GM21367 (cell line): ENCODE results near the gene PODXL2.
A peak's percentile ranks its signal among the peaks of the same experiment; 100 is the strongest.
"Not testable (repeated sequence)": the region's sequence is repeated elsewhere in the genome, so short reads cannot be mapped to it uniquely, and the experiment has no call there.

Experiments used
- ATAC-seq: cut with Tn5 transposase; IDR thresholded peaks from one replicate; pipeline ENCODE4 v1.9.1; 2021; ENCODE audit not compliant: unreplicated experiment

The PODXL2 gene

DNA sequence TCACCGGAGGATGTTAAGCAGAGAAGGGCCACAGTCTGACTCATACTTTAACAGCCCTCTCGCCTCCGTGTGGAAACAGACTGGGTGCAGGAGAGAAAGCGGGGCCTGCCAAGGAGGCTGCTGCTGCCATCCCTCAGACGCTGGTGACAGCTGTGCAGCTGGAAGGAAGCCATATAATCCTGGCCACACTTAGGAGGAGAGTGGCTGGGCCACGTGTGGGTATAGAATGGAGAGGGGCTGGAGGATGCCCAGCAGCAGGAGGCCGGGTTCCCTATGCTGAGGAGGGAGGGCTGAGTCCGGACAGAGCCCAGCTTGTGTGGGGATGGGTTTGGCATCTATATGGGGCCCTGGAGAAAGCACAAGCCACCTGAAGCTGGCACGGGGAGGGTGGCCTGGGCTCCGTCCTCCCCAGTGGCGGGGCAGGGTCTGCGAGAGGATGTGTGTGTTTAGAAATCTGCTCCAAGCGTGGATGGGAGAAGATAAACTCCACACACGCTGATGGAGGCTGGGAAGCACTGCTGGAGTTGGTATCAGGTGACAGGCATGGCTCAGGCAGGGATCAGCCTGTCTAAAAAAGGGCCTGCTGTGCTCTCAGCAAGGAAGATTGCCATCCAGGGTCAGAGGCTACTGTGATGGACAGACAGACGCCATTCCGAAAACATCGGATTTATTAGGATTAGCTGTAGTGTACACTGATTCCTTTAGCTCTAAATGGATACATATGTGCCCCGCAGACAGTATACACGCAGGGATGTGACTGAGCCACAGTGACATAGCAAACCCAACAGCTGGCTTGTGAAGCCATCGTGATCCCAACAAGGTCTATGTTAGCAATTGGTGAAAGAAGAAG lies 59.7 kb downstream of the PODXL2 start:
- ATAC-seq: no peak

- ATAC-seq: no peak
Measured at GRCh38 chr3:127689266-127689860, 60.4 kb downstream of the PODXL2 start.

DNA sequence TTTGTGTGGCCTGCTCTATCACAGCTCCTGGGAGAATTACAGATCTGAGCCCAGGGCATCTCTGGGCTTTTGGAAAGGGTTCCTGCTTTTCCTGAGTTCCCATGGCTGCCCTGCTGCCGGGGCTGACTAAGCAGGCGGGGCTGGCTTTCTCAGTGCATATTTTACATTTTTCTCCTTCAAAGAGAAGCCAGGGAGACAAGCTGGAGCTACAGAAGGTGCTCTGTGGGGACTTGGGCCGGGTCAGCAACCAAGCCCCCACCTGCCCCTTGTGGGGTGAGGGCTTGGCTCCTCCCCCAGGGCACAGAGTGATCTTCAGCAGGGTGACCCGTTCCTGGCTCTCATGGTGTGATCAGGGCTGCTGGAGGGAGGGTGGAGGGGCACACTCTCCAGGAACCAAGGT lies 61.1 kb downstream of the PODXL2 start:
- no peak for ATAC-seq

- no peak for ATAC-seq
Measured at GRCh38 chr3:127690823-127691452, 62.0 kb downstream of the PODXL2 start.

GRCh38 chr3:127691489-127691888 lies 62.5 kb downstream of the PODXL2 start:
- no peak for ATAC-seq

- no peak for ATAC-seq
Measured at GRCh38 chr3:127691974-127692373, 63.0 kb downstream of the PODXL2 start.

GRCh38 chr3:127692501-127693335 lies 63.7 kb downstream of the PODXL2 start:
- no peak for ATAC-seq

DNA sequence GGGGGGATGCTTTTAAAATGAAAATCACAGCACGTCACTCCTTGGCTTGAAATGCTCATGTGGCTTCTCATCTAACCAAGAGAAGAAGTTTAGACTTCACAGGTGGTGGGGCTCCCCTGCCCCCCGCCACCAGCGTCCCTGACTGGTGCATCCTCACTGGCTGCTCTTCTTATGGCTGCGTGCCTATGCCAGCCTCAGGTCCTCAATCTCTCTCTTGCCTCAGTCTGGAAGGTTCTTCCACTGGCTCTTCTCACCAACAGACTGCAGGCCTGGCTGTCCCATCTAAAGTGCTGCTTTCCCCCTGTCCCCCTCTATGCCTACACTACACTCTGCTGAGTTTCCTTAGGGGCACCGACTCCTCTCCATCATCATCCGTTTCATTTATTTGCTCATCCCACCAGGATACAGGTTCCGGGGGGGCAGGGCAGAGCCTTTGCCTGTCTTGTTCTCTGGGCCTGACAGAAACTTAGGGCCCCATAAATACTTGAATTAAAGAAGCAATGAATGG lies 64.4 kb downstream of the PODXL2 start:
- ATAC-seq: no peak

GRCh38 chr3:127694467-127695215 lies 65.7 kb downstream of the PODXL2 start:
- ATAC-seq: no peak

- ATAC-seq: peak; percentile 65
Measured at GRCh38 chr3:127697551-127698240, 68.7 kb downstream of the PODXL2 start.

DNA sequence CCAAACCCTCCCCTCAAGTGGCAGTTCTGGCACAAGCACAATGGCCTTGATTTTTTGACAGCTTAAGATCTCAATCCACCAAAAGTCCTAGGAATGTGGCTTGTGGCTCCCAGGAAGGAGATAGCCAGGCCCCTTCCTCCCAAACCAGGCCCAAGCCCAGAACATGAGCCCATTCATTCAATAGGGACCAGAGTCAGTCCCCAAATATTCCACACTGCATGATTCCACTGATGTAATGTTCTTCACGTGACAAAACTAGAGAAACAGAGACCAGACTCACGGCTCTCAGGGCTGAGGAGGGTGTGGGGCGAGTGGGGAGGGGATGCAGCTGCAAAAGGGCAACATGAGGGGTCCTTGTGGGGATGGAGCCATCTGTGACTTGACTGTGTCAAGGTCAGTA lies 69.3 kb downstream of the PODXL2 start:
- ATAC-seq: no peak

DNA sequence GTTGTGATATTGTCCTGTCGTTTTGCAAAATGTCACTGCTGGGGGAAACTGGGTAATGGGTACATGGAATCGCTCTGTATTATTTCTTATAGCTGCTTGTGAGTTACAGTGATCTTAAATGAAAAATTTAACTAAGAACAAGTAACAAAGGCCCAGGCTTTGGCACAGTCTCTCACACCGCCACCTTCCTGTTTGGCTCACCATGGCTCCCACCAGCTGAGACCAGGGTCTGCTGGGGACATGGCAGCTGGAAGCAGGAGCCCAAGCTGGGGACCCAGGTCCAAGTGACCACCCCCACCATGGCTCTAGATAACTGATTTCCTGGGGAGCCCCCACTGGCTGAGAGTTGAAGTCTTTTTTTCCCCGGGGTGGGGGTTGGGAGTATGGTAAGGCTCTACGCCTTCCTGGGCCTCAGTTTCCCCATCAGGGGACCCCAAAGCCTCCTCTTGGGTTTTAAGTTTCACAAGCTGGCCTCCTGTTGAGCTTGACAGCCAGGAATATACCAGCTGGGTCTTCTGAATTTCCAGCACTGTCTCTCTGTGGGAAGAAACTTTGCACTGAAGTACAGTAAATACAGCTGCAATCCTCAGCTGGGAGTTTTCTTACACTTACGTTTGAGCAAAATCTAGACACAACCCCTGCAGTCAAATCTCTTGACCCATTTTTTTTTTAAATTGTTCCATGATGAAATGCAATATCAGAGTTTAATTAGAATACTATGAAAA lies 69.9 kb downstream of the PODXL2 start:
- ATAC-seq: no peak

GRCh38 chr3:127699416-127700300 lies 70.7 kb downstream of the PODXL2 start:
- ATAC-seq: no peak

- no peak for ATAC-seq
Measured at GRCh38 chr3:127700406-127700805, 71.4 kb downstream of the PODXL2 start.

DNA sequence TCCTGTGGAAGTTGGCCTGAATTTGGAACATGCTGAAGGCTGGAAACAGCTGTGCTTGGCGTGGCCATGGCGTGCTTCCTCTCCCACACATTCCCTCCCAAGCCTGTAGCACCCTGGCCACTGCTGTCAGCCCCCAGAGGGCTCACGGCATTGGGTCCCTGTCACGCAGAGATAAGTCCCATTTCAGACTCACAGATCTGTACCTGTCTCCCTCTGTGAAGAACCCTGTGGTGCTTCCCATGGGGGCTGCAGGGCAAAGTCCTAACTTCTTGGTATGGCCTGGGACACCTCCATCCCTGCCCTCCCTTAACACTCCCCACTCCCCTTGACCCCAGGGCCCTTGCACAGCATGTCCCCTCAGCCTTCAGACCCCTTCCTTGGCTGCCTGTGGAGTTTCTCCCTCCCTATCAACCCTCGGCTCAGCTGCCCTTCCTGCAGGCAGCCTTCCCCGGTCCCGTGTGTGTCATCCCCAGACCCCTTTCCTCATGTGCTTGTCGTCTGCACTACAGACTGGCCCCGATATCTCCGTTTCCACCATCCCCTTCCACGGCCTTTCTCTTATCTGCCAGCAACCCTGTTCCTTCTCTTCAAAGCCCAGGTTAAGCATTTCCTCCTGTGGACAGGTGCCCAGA lies 72.4 kb downstream of the PODXL2 start:
- no peak for ATAC-seq

GRCh38 chr3:127702151-127702578 lies 73.2 kb downstream of the PODXL2 start:
- ATAC-seq: no peak

DNA sequence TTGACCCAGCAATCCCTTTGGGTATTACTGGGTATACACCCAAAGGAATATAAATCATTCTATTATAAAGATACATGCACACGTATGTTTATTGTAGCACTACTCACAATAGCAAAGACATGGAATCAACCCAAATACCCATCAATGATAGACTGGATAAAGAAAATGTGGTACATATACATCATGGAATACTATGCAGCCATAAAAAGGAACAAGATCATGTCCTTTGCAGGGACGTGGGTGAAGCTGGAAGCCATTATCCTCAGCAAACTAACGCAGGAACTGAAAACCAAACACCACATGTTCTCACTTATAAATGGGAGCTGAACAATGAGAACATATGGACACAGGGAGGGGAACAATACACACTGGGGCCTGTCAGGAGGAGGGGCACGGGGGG lies 75.9 kb downstream of the PODXL2 start:
- ATAC-seq: not testable (repeated sequence)

DNA sequence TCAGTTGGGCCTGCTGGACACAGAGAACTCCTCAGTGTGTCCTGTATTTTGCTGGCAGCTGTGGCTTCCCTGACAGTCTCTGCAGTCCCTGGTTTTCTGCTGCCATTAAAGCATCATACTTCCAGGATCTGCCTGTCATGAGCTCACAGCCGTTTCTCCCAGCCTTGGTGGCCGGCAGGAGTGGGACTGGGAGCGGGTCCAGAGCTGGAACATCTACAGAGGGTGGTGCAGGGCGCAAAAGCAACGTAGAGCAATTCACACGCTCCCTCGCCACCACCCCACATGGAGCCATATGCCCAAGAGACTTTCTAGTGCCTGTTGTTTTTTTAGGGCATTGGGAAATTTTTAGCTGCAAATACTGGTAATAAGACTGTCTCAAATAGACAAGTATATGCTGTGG lies 77.3 kb downstream of the PODXL2 start:
- ATAC-seq: no peak
